Smooth muscle cell (in vitro differentiated cells): Measurements from ENCODE around the gene CD6. TPM values are rescaled to one million over a fixed set of nuclear protein-coding genes. Genes with fewer than 3 reads are reported as not detected.
A peak's percentile ranks its signal among the peaks of the same experiment; 100 is the strongest.

Experiments used
- DNase-seq: peaks from one replicate; lab custom pipeline; 2025; ENCODE audit not compliant: unreplicated experiment; lab: John Stamatoyannopoulos, UW
- H2AFZ ChIP-seq: fragments of 200-600 bp; sonication (generic); 2 replicates; pipeline ENCODE4 v1.6.0; 2016; ENCODE audit warnings: antibody characterized with exemption, low read depth, mild to moderate bottlenecking
- H3F3A ChIP-seq: fragments of 200-600 bp; sonication (generic); 2 replicates; pipeline ENCODE4 v1.6.0; 2017; ENCODE audit warnings: antibody characterized with exemption, low read depth
- H3K27ac ChIP-seq: fragments of 200-600 bp; sonication (generic); 2 replicates; pipeline ENCODE4 v1.5.1; 2016; ENCODE audit warnings: low read depth, mild to moderate bottlenecking
- H3K27me3 ChIP-seq: fragments of 200-600 bp; sonication (generic); 2 replicates; pipeline ENCODE4 v1.6.1; 2016; ENCODE audit warnings: low read depth, mild to moderate bottlenecking
- H3K36me3 ChIP-seq: fragments of 200-600 bp; sonication (generic); 2 replicates; pipeline ENCODE4 v1.5.1; 2016; ENCODE audit warnings: low read depth
- H3K4me1 ChIP-seq: fragments of 200-600 bp; sonication (generic); 2 replicates; pipeline ENCODE4 v1.5.1; 2016; ENCODE audit warnings: low read depth
- H3K4me2 ChIP-seq: fragments of 200-600 bp; sonication (generic); 2 replicates; pipeline ENCODE4 v1.6.0; 2016; ENCODE audit warnings: mild to moderate bottlenecking
- H3K4me3 ChIP-seq: fragments of 200-600 bp; sonication (generic); 2 replicates; pipeline ENCODE4 v1.5.1; 2016; ENCODE audit warnings: mild to moderate bottlenecking
- H3K79me2 ChIP-seq: fragments of 200-600 bp; sonication (generic); 2 replicates; pipeline ENCODE4 v1.6.0; 2016; ENCODE audit warnings: low read depth, mild to moderate bottlenecking
- H3K9ac ChIP-seq: fragments of 200-600 bp; sonication (generic); 2 replicates; pipeline ENCODE4 v1.6.0; 2016; ENCODE audit warnings: low read depth
- H3K9me3 ChIP-seq: fragments of 200-600 bp; sonication (generic); replicated peaks from 2 replicates; pipeline ENCODE4 v1.5.1; 2016; ENCODE audit warnings: low read depth
- H4K20me1 ChIP-seq: fragments of 200-600 bp; sonication (generic); 2 replicates; pipeline ENCODE4 v1.6.0; 2016; ENCODE audit warnings: low read depth
- CTCF ChIP-seq: fragments of 200-600 bp; sonication (generic); IDR thresholded peaks from 2 replicates; pipeline ENCODE4 v1.5.1; 2017; ENCODE audit warnings: borderline replicate concordance, mild to moderate bottlenecking, antibody characterized with exemption; ENCODE audit not compliant: insufficient read depth, poor library complexity, severe bottlenecking
- WGBS: methylation state at CpG from one replicate; pipeline ENCODE4 v1.1.7; 2016; ENCODE audit warnings: low lambda C conversion rate; 5-methylcytosine and 5-hydroxymethylcytosine counted together
- polyA plus RNA-seq: library from polyadenylated mRNA; unstranded; fragments of >200 nt; fragmentation: Nextera tagmentation; extraction: Ambion mirVana; gene quantifications from 2 replicates; pipeline ENCODE4 v1.2.1, GENCODE V29; 2016
- total RNA-seq: library from RNA; depleted of rRNA; stranded (reverse); fragments of >200 nt; gene quantifications from 2 replicates; pipeline ENCODE4 v1.2.3, GENCODE V29; 2014

CD6 gene
- total and polyA plus RNA-seq, 2 experiments from 2014 or later = 0.27 TPM; not detected in 1

GRCh38 chr11:61037441-61038093 is 66.1 kb downstream of the CD6 start:
- Histone ChIP-seq H3K4me1 (peaks cover 13% of the 10 kb centered on the region), H4K20me1 (no peaks in the 10 kb centered on the region), H3K4me3 (no peak overlapping the region), H3K9me3 (no peaks in the 10 kb centered on the region), H3K9ac (no peak overlapping the region), H3F3A (no peaks in the 10 kb centered on the region), H3K36me3 (no peaks in the 10 kb centered on the region), H3K27ac (no peak overlapping the region), H3K4me2 (no peak overlapping the region), H2AFZ (no peak overlapping the region), H3K79me2 (no peaks in the 10 kb centered on the region), H3K27me3 (no peaks in the 10 kb centered on the region)
- no peak for DNase-seq
- TF ChIP-seq CTCF = no peak
- 65% methylated on average over 5 of the region's 5 CpGs for WGBS

GRCh38 chr11:61039916-61040315 is 68.4 kb downstream of the CD6 start:
- Histone ChIP-seq H3K4me1 (peaks cover 9% of the 10 kb centered on the region), H4K20me1 (no peaks in the 10 kb centered on the region), H3K27me3 (no peaks in the 10 kb centered on the region), H3K9ac (no peak overlapping the region), H3K27ac (no peak overlapping the region), H3K4me3 (no peak overlapping the region), H3F3A (no peaks in the 10 kb centered on the region), H3K36me3 (no peaks in the 10 kb centered on the region), H3K9me3 (no peaks in the 10 kb centered on the region), H3K79me2 (no peaks in the 10 kb centered on the region), H3K4me2 (no peak overlapping the region), H2AFZ (no peak overlapping the region)
- TF ChIP-seq CTCF = no peak
- DNase-seq = no peak
- 79% methylated on average over 5 of the region's 5 CpGs for WGBS

GRCh38 chr11:61041755-61042518 is 70.5 kb downstream of the CD6 start:
- H4K20me1 ChIP-seq = no peaks in the 10 kb centered on the region
- no peak overlapping the region for H3K4me3 ChIP-seq
- no peak for DNase-seq
- H3K27ac ChIP-seq = no peak overlapping the region
- no peaks in the 10 kb centered on the region for H3K27me3 ChIP-seq
- H3K9me3 ChIP-seq = no peaks in the 10 kb centered on the region
- H3K9ac ChIP-seq = no peak overlapping the region
- no peak overlapping the region for H2AFZ ChIP-seq
- 47% methylated on average over 16 of the region's 16 CpGs for WGBS
- H3K79me2 ChIP-seq = no peaks in the 10 kb centered on the region
- H3K36me3 ChIP-seq = no peaks in the 10 kb centered on the region
- H3F3A ChIP-seq = no peaks in the 10 kb centered on the region
- peak overlapping the region; percentile 59 for H3K4me2 ChIP-seq
- no peak for TF ChIP-seq CTCF
- H3K4me1 ChIP-seq = peaks cover 9% of the 10 kb centered on the region
